SK-N-SH treated with all-trans-retinoic acid at 6 μM for 48 hours (cell line): ENCODE measurements around the gene BICD1.

ENCODE experiments used
- ATAC-seq: fragments of 200-7000 bp; cut with Tn5 transposase; 3 replicates; pipeline ENCODE4 v1.9.1; 2020; ENCODE audit warnings: mild to moderate bottlenecking, moderate library complexity
- ARNTL ChIP-seq: fragments of 450-650 bp; formaldehyde crosslinking; IDR thresholded peaks from 2 replicates; pipeline ENCODE4 v1.5.0; 2020; ENCODE audit warnings: low read depth, mild to moderate bottlenecking, moderate library complexity, borderline replicate concordance
- CSDC2 ChIP-seq: fragments of 250-450 bp; sonication (Bioruptor Pico); IDR thresholded peaks from 2 replicates; pipeline ENCODE4 v1.5.0; 2020; ENCODE audit warnings: mild to moderate bottlenecking, moderate library complexity
- CSRNP3 ChIP-seq: fragments of 250-450 bp; sonication (Bioruptor Pico); IDR thresholded peaks from 2 replicates; pipeline ENCODE4 v1.5.1; 2021; ENCODE audit warnings: mild to moderate bottlenecking, moderate library complexity
- ESRRG ChIP-seq: fragments of 250-450 bp; sonication (Bioruptor Pico); IDR thresholded peaks from 2 replicates; pipeline ENCODE4 v1.6.1; 2021; ENCODE audit warnings: mild to moderate bottlenecking
- GLIS3 ChIP-seq: fragments of 250-450 bp; sonication (Bioruptor Pico); IDR thresholded peaks from 2 replicates; pipeline ENCODE4 v1.5.0; 2020; ENCODE audit warnings: mild to moderate bottlenecking, moderate library complexity
- ISL1 ChIP-seq: fragments of 250-450 bp; sonication (Bioruptor Pico); IDR thresholded peaks from 2 replicates; pipeline ENCODE4 v2.1.2; 2022; ENCODE audit warnings: mild to moderate bottlenecking, moderate library complexity
- PATZ1 ChIP-seq: fragments of 250-450 bp; sonication (Bioruptor Pico); IDR thresholded peaks from 2 replicates; pipeline ENCODE4 v1.8.0; 2020; ENCODE audit warnings: mild to moderate bottlenecking, moderate library complexity, borderline replicate concordance
- POU6F1 ChIP-seq: fragments of 250-450 bp; sonication (Bioruptor Pico); IDR thresholded peaks from 2 replicates; pipeline ENCODE4 v1.8.0; 2021; ENCODE audit warnings: low read depth, mild to moderate bottlenecking, moderate library complexity, borderline replicate concordance
- SNAI2 ChIP-seq: fragments of 250-450 bp; sonication (Bioruptor Pico); IDR thresholded peaks from 2 replicates; pipeline ENCODE4 v1.5.0; 2020; ENCODE audit warnings: mild to moderate bottlenecking, moderate library complexity
- TCF4 ChIP-seq: fragments of 250-450 bp; sonication (Bioruptor Pico); IDR thresholded peaks from 2 replicates; pipeline ENCODE4 v1.8.0; 2021; ENCODE audit warnings: mild to moderate bottlenecking, moderate library complexity, borderline replicate concordance
- TOX ChIP-seq: fragments of 250-450 bp; sonication (Bioruptor Pico); IDR thresholded peaks from 2 replicates; pipeline ENCODE4 v1.8.0; 2021; ENCODE audit warnings: mild to moderate bottlenecking, moderate library complexity, borderline replicate concordance
- TSHZ2 ChIP-seq: fragments of 250-450 bp; sonication (Bioruptor Pico); IDR thresholded peaks from 2 replicates; pipeline ENCODE4 v1.5.0; 2020; ENCODE audit warnings: mild to moderate bottlenecking, moderate library complexity
- ZC3H10 ChIP-seq: fragments of 250-450 bp; sonication (Bioruptor Pico); IDR thresholded peaks from 2 replicates; pipeline ENCODE4 v1.5.1; 2021; ENCODE audit warnings: mild to moderate bottlenecking, moderate library complexity
- ZFP3 ChIP-seq: fragments of 250-450 bp; sonication (Bioruptor Pico); IDR thresholded peaks from 2 replicates; pipeline ENCODE4 v1.5.0; 2020; ENCODE audit warnings: mild to moderate bottlenecking, moderate library complexity
- ZFP30 ChIP-seq: fragments of 450-650 bp; formaldehyde crosslinking; IDR thresholded peaks from 2 replicates; pipeline ENCODE4 v1.5.0; 2022; ENCODE audit warnings: mild to moderate bottlenecking, moderate library complexity
- ZNF565 ChIP-seq: fragments of 450-650 bp; formaldehyde crosslinking; conservative IDR thresholded peaks from 2 replicates; pipeline ENCODE4 v1.5.0; 2020; ENCODE audit warnings: low read depth, mild to moderate bottlenecking, moderate library complexity
- ZNF70 ChIP-seq: fragments of 450-650 bp; formaldehyde crosslinking; IDR thresholded peaks from 2 replicates; pipeline ENCODE4 v1.5.0; 2020; ENCODE audit warnings: mild to moderate bottlenecking, moderate library complexity

The BICD1 gene

GRCh38 chr12:32362892-32363291, 256.2 kb downstream of the BICD1 start (continued):
- TF ChIP-seq PATZ1 (CRISPR knock-in tag) (no peak), TOX (no peak), ZC3H10 (CRISPR knock-in tag) (no peak), ESRRG (CRISPR knock-in tag) (no peak), ZFP3 (CRISPR knock-in tag) (no peak), ISL1 (CRISPR knock-in tag) (no peak), CSDC2 (no peak), TSHZ2 (no peak)

- ATAC-seq = peak; percentile 92
- TF ChIP-seq CSRNP3 (CRISPR knock-in tag) = no peak
- no peak for TF ChIP-seq ISL1 (CRISPR knock-in tag)
- no peak for TF ChIP-seq POU6F1
- TF ChIP-seq ESRRG (CRISPR knock-in tag) = no peak
- no peak for TF ChIP-seq ZC3H10 (CRISPR knock-in tag)
- TF ChIP-seq TCF4 (CRISPR knock-in tag) = no peak
- TF ChIP-seq TSHZ2 = no peak
- TF ChIP-seq SNAI2 (CRISPR knock-in tag) = no peak
- no peak for TF ChIP-seq TOX
- TF ChIP-seq ZFP30 (CRISPR knock-in tag) = no peak
- TF ChIP-seq ARNTL = no peak
- TF ChIP-seq GLIS3 (CRISPR knock-in tag) = no peak
- TF ChIP-seq ZNF70 (CRISPR knock-in tag) = no peak
- no peak for TF ChIP-seq ZFP3 (CRISPR knock-in tag)
- TF ChIP-seq PATZ1 (CRISPR knock-in tag) = no peak
- TF ChIP-seq ZNF565 (CRISPR knock-in tag) = no peak
Measured at GRCh38 chr12:32365473-32366064, 258.9 kb downstream of the BICD1 start.
